ENCODE data around the gene ABCC5. TPM values are rescaled to one million over a fixed set of nuclear protein-coding genes. Genes with fewer than 3 reads are reported as not detected.

The ABCC5 gene
- total RNA-seq (10 to 100 TPM; 16.0 to 39.6 (median 21.0) TPM), polyA plus RNA-seq (10 to 100 TPM; 13.8 to 32.1 (median 22.0) TPM)

- DNase-seq, result peak; percentile 97
- H3K4me1 ChIP-seq, result peaks cover 0 to 27% (median 12%) of the 10 kb centered on the region in 4 donors
- intact Hi-C loops (cut with DNase I), result loop anchor here (1.0 to 5.0 kb wide), 5 partner anchors 117 to 321 kb away; partner anchors contain the start of genes ABCF3, ALG3, EEF1AKMT4 and EIF2B5
Observed at GRCh38 chr3:184017672-184018423, at the start of gene ABCC5. TSS of gene ABCC5 (minus strand) at chr3:184017884. CDS start at chr3:184014392, 3,492 bp downstream.

GRCh38 chr3:184066211-184066610 is 48.5 kb upstream of the ABCC5 start:
- Histone ChIP-seq H3K4me3 (no peak overlapping the region), H3K4me1 (no peaks in the 10 kb centered on the region), H3K9me3 (no peaks in the 10 kb centered on the region), H3K27me3 (no peaks in the 10 kb centered on the region), H3K27ac (no peak overlapping the region), H3K36me3 (no peaks in the 10 kb centered on the region)
- DNase-seq, result no peak
- TF ChIP-seq CTCF (IDR thresholded peaks at IDR 0.05) (no peak), EP300 (IDR thresholded peaks at IDR 0.05) (no peak), POLR2AphosphoS5 (IDR thresholded peaks at IDR 0.05) (no peak)
- WGBS, 2 donors, result 75 to 78% methylated on average over 2 of the region's 2 CpGs
- intact Hi-C loops (cut with DNase I), result no loop called here

More at GRCh38 chr3:184017672-184018423, at the start of gene ABCC5:
- 0 to 1% methylated on average over 55 of the region's 55 CpGs for whole genome bisulfite sequencing, 2 donors
- TF ChIP-seq POLR2A (IDR thresholded peaks at IDR 0.05) (no peak), EP300 (IDR thresholded peaks at IDR 0.05) (no peak), CTCF (IDR thresholded peaks at IDR 0.05) (peak in 3 of 4 experiments; percentile 67 to 91 (median 76)), POLR2AphosphoS5 (IDR thresholded peaks at IDR 0.05) (peak in 3 of 4 donors; percentile 61 to 73 (median 63))
- Histone ChIP-seq H3K36me3 (peaks cover 0 to 12% (median 7%) of the 10 kb centered on the region in 4 donors), H3K9me3 (no peaks in the 10 kb centered on the region), H3K4me3 (peak within 1 kb of the TSS; percentile 78 to 98 (median 88)), H3K27ac (peak within 1 kb of the TSS; percentile 83 to 85 (median 85)), H3K27me3 (no peaks in the 10 kb centered on the region)

DNA sequence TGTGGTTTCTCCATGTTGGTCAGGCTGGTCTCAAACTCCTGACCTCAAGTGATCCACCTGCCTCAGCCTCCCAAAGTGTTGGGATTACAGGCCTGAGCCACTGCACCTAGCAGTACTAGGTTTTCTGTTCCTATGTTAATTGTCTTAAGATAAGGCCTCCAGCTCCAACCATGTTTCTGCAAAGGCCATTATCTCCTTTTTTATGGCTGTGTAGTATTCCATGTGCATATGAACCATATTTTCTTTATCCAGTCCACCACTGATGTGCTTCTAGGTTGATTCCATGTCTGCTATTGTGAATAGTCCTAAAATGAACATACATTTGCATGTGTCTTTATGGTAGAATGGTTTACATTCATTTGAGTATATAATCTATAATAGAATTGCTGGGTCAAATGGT is 45.0 kb upstream of the ABCC5 start:
- intact Hi-C loops (cut with DNase I), result no loop called here
- TF ChIP-seq CTCF (IDR thresholded peaks at IDR 0.05) (no peak), EP300 (IDR thresholded peaks at IDR 0.05) (no peak)
- H3K27ac ChIP-seq, result no peak overlapping the region

GRCh38 chr3:184059424-184059823 is 41.7 kb upstream of the ABCC5 start:
- WGBS, 2 donors, result 58 to 65% methylated on average over 7 of the region's 7 CpGs

More for the DNA sequence above, 45.0 kb upstream of the ABCC5 start:
- no peaks in the 10 kb centered on the region for H3K27me3 ChIP-seq
- H3K4me1 ChIP-seq, result no peaks in the 10 kb centered on the region
- no peaks in the 10 kb centered on the region for H3K9me3 ChIP-seq
- H3K36me3 ChIP-seq, result no peaks in the 10 kb centered on the region
- no peak overlapping the region for H3K4me3 ChIP-seq
- no peak for DNase-seq

More at GRCh38 chr3:184059424-184059823, 41.7 kb upstream of the ABCC5 start:
- H3K27me3 ChIP-seq, result no peaks in the 10 kb centered on the region
- H3K9me3 ChIP-seq, result no peaks in the 10 kb centered on the region
- no peaks in the 10 kb centered on the region for H3K4me1 ChIP-seq
- no peak overlapping the region for H3K4me3 ChIP-seq
- no peaks in the 10 kb centered on the region for H3K36me3 ChIP-seq
- TF ChIP-seq POLR2AphosphoS5 (IDR thresholded peaks at IDR 0.05), result no peak
- TF ChIP-seq POLR2A (IDR thresholded peaks at IDR 0.05), result no peak
- no peak for TF ChIP-seq CTCF (IDR thresholded peaks at IDR 0.05)
- no peak for TF ChIP-seq EP300 (IDR thresholded peaks at IDR 0.05)
- DNase-seq, result no peak
- intact Hi-C loops (cut with DNase I), result no loop called here
- H3K27ac ChIP-seq, result no peak overlapping the region
